OCI-LY1 (cell line): ENCODE results near the gene TBC1D2B.

Experiments
- H2AFZ ChIP-seq: fragments of 200-600 bp; sonication (generic), shearing (Covaris generic); 2 replicates; pipeline ENCODE4 v1.6.0; 2014; ENCODE audit warnings: antibody characterized with exemption, mild to moderate bottlenecking, low read length
- H3F3A ChIP-seq: fragments of 200-600 bp; sonication (generic), shearing (Covaris generic); 2 replicates; pipeline ENCODE4 v1.6.0; 2014; ENCODE audit warnings: mild to moderate bottlenecking, antibody characterized with exemption, low read length, moderate library complexity; ENCODE audit not compliant: insufficient read depth
- H3K27ac ChIP-seq: fragments of 200-600 bp; sonication (generic); 2 replicates; pipeline ENCODE4 v1.5.1; 2014; ENCODE audit warnings: low read length, mixed run types, mild to moderate bottlenecking, low read depth; ENCODE audit not compliant: poor library complexity, severe bottlenecking
- H3K27me3 ChIP-seq: fragments of 200-600 bp; sonication (generic); 2 replicates; pipeline ENCODE4 v1.6.0; 2014; ENCODE audit warnings: antibody characterized with exemption, mild to moderate bottlenecking, low read length, moderate library complexity; ENCODE audit not compliant: insufficient read depth
- H3K36me3 ChIP-seq: fragments of 200-600 bp; sonication (generic); 2 replicates; pipeline ENCODE4 v1.6.1; 2014; ENCODE audit warnings: mild to moderate bottlenecking, antibody characterized with exemption, low read length, moderate library complexity, mixed read lengths; ENCODE audit not compliant: insufficient read depth
- H3K4me1 ChIP-seq: fragments of 200-600 bp; sonication (generic); 2 replicates; pipeline ENCODE4 v1.5.1; 2014; ENCODE audit warnings: mild to moderate bottlenecking, low read length, moderate library complexity; ENCODE audit not compliant: insufficient read depth, severe bottlenecking
- H3K4me2 ChIP-seq: fragments of 200-600 bp; sonication (generic), shearing (Covaris generic); 2 replicates; pipeline ENCODE4 v1.6.1; 2014; ENCODE audit warnings: low read length
- H3K4me3 ChIP-seq: fragments of 200-600 bp; sonication (generic); 2 replicates; pipeline ENCODE4 v1.5.1; 2014; ENCODE audit warnings: low read length, low read depth, mild to moderate bottlenecking, mixed read lengths; ENCODE audit not compliant: poor library complexity, severe bottlenecking
- H3K79me2 ChIP-seq: fragments of 200-600 bp; shearing (Covaris generic); 2 replicates; pipeline ENCODE4 v1.6.1; 2016; ENCODE audit warnings: mixed run types, low read length, mixed read lengths; ENCODE audit not compliant: insufficient read depth
- H3K9ac ChIP-seq: fragments of 200-600 bp; sonication (generic), shearing (Covaris generic); 2 replicates; pipeline ENCODE4 v1.6.1; 2014; ENCODE audit warnings: mild to moderate bottlenecking, low read length, mixed read lengths
- H3K9me2 ChIP-seq: fragments of 200-600 bp; sonication (generic), shearing (Covaris generic); 2 replicates; pipeline ENCODE4 v1.6.1; 2014; ENCODE audit warnings: low read depth, mild to moderate bottlenecking, low read length, mixed read lengths
- H3K9me3 ChIP-seq: fragments of 200-600 bp; shearing (Covaris generic); 2 replicates; pipeline ENCODE4 v1.6.1; 2014; ENCODE audit warnings: low read length, mixed read lengths
- H4K20me1 ChIP-seq: fragments of 200-600 bp; sonication (generic), shearing (Covaris generic); 2 replicates; pipeline ENCODE4 v1.6.0; 2016; ENCODE audit warnings: mild to moderate bottlenecking, low read length; ENCODE audit not compliant: insufficient read depth
- CTCF ChIP-seq: fragments of 200-600 bp; sonication (generic), shearing (Covaris generic); IDR thresholded peaks from 2 replicates; pipeline ENCODE4 v1.5.1; 2017; ENCODE audit warnings: mild to moderate bottlenecking, antibody characterized with exemption, low read length, moderate library complexity, mixed read lengths
- EZH2 ChIP-seq: fragments of 200-600 bp; sonication (generic), shearing (Covaris generic); IDR thresholded peaks from 2 replicates; pipeline ENCODE4 v1.8.0; 2017; ENCODE audit warnings: borderline replicate concordance, mixed run types, mild to moderate bottlenecking, antibody characterized with exemption, low read length, moderate library complexity, mixed read lengths

The TBC1D2B gene

GRCh38 chr15:78049691-78050440, 27.6 kb downstream of the TBC1D2B start:
- Histone ChIP-seq H3K27me3 (no peaks in the 10 kb centered on the region), H3K4me2 (no peak overlapping the region; the same call in 1 of the 2 replicates), H3K9ac (no peak overlapping the region), H4K20me1 (no peaks in the 10 kb centered on the region), H3K9me3 (no peaks in the 10 kb centered on the region), H2AFZ (no peak overlapping the region), H3K4me3 (no peak overlapping the region), H3K4me1 (peaks cover 75% of the 10 kb centered on the region), H3K9me2 (no peaks in the 10 kb centered on the region), H3F3A (no peaks in the 10 kb centered on the region), H3K27ac (peak overlapping the region; percentile 58), H3K36me3 (peaks cover 27% of the 10 kb centered on the region), H3K79me2 (peaks cover 3% of the 10 kb centered on the region; the same call in 1 of the 2 replicates)
- TF ChIP-seq EZH2: no peak
- TF ChIP-seq CTCF: no peak

GRCh38 chr15:78048628-78048920, 28.9 kb downstream of the TBC1D2B start:
- Histone ChIP-seq H3K9me2 (no peaks in the 10 kb centered on the region), H3K79me2 (no peaks in the 10 kb centered on the region), H3K9ac (no peak overlapping the region; the same call in 1 of the 2 replicates), H3K27me3 (no peaks in the 10 kb centered on the region), H3K9me3 (no peaks in the 10 kb centered on the region), H3K27ac (peak overlapping the region; percentile 44), H3K4me2 (no peak overlapping the region), H3K4me1 (peaks cover 71% of the 10 kb centered on the region), H3K36me3 (peaks cover 33% of the 10 kb centered on the region), H2AFZ (no peak overlapping the region), H3F3A (no peaks in the 10 kb centered on the region), H4K20me1 (no peaks in the 10 kb centered on the region), H3K4me3 (no peak overlapping the region)
- TF ChIP-seq EZH2 (no peak), CTCF (no peak)

- no peaks in the 10 kb centered on the region for H4K20me1 ChIP-seq
- H3K9ac ChIP-seq: peak overlapping the region; percentile 3; the same call in 1 of the 2 replicates
- H3K4me2 ChIP-seq: peak overlapping the region; percentile 17; the same call in 1 of the 2 replicates
- TF ChIP-seq EZH2: no peak
- no peaks in the 10 kb centered on the region for H3K27me3 ChIP-seq
- no peaks in the 10 kb centered on the region for H3F3A ChIP-seq
- no peaks in the 10 kb centered on the region for H3K79me2 ChIP-seq
- no peak overlapping the region for H3K4me3 ChIP-seq
- no peaks in the 10 kb centered on the region for H3K9me2 ChIP-seq
- peaks cover 65% of the 10 kb centered on the region for H3K4me1 ChIP-seq
- H3K9me3 ChIP-seq: no peaks in the 10 kb centered on the region
- H3K36me3 ChIP-seq: peaks cover 27% of the 10 kb centered on the region; the same call in 1 of the 2 replicates
- peak overlapping the region; percentile 44 for H3K27ac ChIP-seq
- no peak overlapping the region for H2AFZ ChIP-seq
Observed at GRCh38 chr15:78047761-78048627, 29.5 kb downstream of the TBC1D2B start.
